ENCODE results near the gene IGFBP4. TPM values are rescaled to one million over a fixed set of nuclear protein-coding genes. Genes with fewer than 3 reads are reported as not detected.

Gene IGFBP4
- total and polyA plus RNA-seq, 3 donors from 2014 or later, result 67.9 to 317 (median 76.7) TPM

GRCh38 chr17:40448213-40448638 is 5.0 kb downstream of the IGFBP4 start:
- WGBS, 2 donors, result 54 to 70% methylated on average over 7 to 8 of the region's 8 CpGs
- H3K27ac ChIP-seq, result peak overlapping the region in 1 of 2 donors; percentile 68
- DNase-seq, result no peak
- H3K4me3 ChIP-seq, result no peak overlapping the region
- no peaks in the 10 kb centered on the region for H3K27me3 ChIP-seq
- no peaks in the 10 kb centered on the region for H3K36me3 ChIP-seq (ENCODE audit: low read depth, missing control alignments)
- peaks cover 74% of the 10 kb centered on the region for H3K4me1 ChIP-seq
- intact Hi-C loops (cut with DNase I; ENCODE audit: low total_unique reads), result no loop called here
- H3K9me3 ChIP-seq, result no peaks in the 10 kb centered on the region
- no peak for TF ChIP-seq POLR2A (IDR thresholded peaks at IDR 0.05)

- intact Hi-C loops (cut with DNase I; ENCODE audit: low total_unique reads), result no loop called here
- Histone ChIP-seq H3K36me3 (ENCODE audit: low read depth, missing control alignments) (no peaks in the 10 kb centered on the region), H3K9me3 (no peaks in the 10 kb centered on the region), H3K4me3 (no peak overlapping the region), H3K27me3 (no peaks in the 10 kb centered on the region), H3K27ac (peak overlapping the region in 1 of 2 donors; percentile 68), H3K4me1 (peaks cover 74% of the 10 kb centered on the region)
- 61 to 63% methylated on average over 7 of the region's 7 CpGs for WGBS, 2 donors
- TF ChIP-seq CTCF (IDR thresholded peaks at IDR 0.05) (no peak), POLR2A (IDR thresholded peaks at IDR 0.05) (no peak)
- DNase-seq, result no peak
Measured at GRCh38 chr17:40448639-40449261, 5.5 kb downstream of the IGFBP4 start.

GRCh38 chr17:40450175-40450574 is 6.9 kb downstream of the IGFBP4 start:
- Histone ChIP-seq H3K4me1 (peaks cover 64% of the 10 kb centered on the region), H3K36me3 (ENCODE audit: low read depth, missing control alignments) (no peaks in the 10 kb centered on the region), H3K9me3 (no peaks in the 10 kb centered on the region), H3K27ac (peak overlapping the region in 1 of 2 donors; percentile 83), H3K27me3 (no peaks in the 10 kb centered on the region), H3K4me3 (no peak overlapping the region)
- DNase-seq, result no peak
- TF ChIP-seq CTCF (IDR thresholded peaks at IDR 0.05) (peak in 2 of 3 experiments; percentile 8 to 40), POLR2A (IDR thresholded peaks at IDR 0.05) (no peak)
- intact Hi-C loops (cut with DNase I; ENCODE audit: low total_unique reads), result no loop called here
- WGBS, 2 donors, result 83 to 86% methylated on average over 3 of the region's 3 CpGs

- TF ChIP-seq CTCF (IDR thresholded peaks at IDR 0.05) (no peak), POLR2A (IDR thresholded peaks at IDR 0.05) (no peak)
- 14 to 37% methylated on average over 6 of the region's 6 CpGs for WGBS, 2 donors
- DNase-seq, result no peak
- H3K27ac ChIP-seq, result peak overlapping the region in 1 of 2 donors; percentile 83
- H3K4me1 ChIP-seq, result peaks cover 52% of the 10 kb centered on the region
- intact Hi-C loops (cut with DNase I; ENCODE audit: low total_unique reads), result no loop called here
- no peak overlapping the region for H3K4me3 ChIP-seq
- H3K9me3 ChIP-seq, result no peaks in the 10 kb centered on the region
- no peaks in the 10 kb centered on the region for H3K27me3 ChIP-seq
- H3K36me3 ChIP-seq (ENCODE audit: low read depth, missing control alignments), result no peaks in the 10 kb centered on the region
Measured at GRCh38 chr17:40451420-40451819, 8.2 kb downstream of the IGFBP4 start.

- DNase-seq, result no peak
- no peaks in the 10 kb centered on the region for H3K36me3 ChIP-seq (ENCODE audit: low read depth, missing control alignments)
- no peak for TF ChIP-seq CTCF (IDR thresholded peaks at IDR 0.05)
Measured at GRCh38 chr17:40452216-40452787, 9.1 kb downstream of the IGFBP4 start.

More at GRCh38 chr17:40452216-40452787, 9.1 kb downstream of the IGFBP4 start:
- peaks cover 50% of the 10 kb centered on the region for H3K4me1 ChIP-seq
- WGBS, 2 donors, result 55 to 60% methylated on average over 7 of the region's 7 CpGs
- H3K4me3 ChIP-seq, result no peak overlapping the region
- intact Hi-C loops (cut with DNase I; ENCODE audit: low total_unique reads), result no loop called here
- no peaks in the 10 kb centered on the region for H3K27me3 ChIP-seq
- peak overlapping the region in 1 of 2 donors; percentile 83 for H3K27ac ChIP-seq
- no peaks in the 10 kb centered on the region for H3K9me3 ChIP-seq

Measured in testis (tissue), 3 donors.